HG03432 (cell line): ENCODE measurements around the gene DNMT3A.
A peak's percentile ranks its signal among the peaks of the same experiment; 100 is the strongest.

Experiments used
- ATAC-seq: cut with Tn5 transposase; IDR thresholded peaks from one replicate; pipeline ENCODE4 v1.9.1; 2021; ENCODE audit warnings: mild to moderate bottlenecking, moderate library complexity; ENCODE audit not compliant: unreplicated experiment

Gene DNMT3A

DNA sequence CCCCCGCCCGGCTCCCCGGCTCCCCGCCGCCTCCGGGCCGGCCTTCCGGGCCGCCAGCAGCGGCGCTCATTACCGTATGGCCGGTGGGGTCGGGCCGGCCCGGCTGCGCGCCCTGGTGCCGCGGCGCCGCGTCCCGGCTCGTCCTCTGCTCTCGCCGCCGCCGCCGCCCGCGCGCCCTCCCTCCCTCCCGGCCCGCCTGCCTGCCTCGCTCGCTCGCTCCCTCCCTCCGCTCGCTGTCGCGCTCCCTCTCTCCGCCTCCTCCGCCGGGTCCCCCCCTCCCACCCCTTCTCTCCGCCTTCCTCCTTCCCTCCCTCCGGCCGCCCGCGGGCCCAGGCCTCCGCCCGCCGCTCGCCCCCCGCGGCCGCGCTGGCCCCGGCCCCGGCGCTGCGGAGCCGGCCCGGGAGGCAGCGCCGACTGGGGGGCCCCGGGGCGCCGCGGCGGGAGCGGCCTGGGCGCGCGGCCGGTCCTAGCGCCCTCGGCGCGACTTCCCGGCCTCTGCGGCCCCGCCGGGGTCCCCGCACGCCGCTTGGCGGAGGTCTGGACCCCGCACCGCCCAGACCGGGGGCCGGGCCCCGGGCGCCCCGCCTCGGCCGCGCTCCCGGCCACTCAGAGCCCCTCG lies at the start of gene DNMT3A:
Gene DNMT3A, minus strand, starts transcription at position 173 of the 619 bp plus-strand sequence. CDS start 27,941 bp downstream, outside the sequence.
- peak; percentile 31 for ATAC-seq

DNA sequence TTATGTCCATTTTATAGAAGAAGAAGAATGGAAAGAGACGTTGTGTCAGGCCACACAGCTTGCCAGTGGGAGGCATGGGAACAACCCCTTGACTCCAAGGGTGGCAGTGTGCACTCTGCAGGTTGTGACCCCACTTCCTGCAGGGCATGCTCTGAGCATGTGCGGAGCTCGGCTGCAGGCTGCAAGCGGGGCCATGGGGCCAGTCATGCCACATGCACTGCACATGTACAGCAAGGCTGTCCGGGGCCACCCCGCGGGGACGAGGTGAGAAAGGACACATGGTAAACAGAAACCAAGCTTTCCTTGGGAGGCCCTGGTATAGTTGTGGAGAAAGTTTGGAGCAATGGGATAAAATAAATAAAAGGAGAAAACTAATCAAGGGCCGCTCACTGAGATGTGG lies 47.4 kb upstream of the DNMT3A start:
- ATAC-seq: no peak

DNA sequence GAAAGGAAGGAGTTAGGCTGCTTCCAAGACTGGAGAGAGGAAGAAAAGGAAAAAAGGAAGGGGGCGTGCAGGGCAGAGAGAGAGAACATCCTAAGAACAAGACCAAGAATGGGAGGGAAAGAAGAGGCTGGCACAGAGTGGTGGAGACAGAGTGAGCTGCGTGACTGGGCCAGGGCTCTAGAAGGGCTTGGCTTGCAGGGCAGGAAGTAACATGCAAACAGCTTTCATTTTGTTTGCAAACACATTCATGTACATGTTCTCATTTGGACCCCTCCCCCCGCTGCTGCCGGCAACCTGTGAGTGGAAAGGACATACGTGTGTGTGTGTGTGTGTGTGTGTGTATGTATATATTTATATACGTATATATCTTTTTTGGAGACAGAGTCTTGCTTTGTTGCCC lies 46.8 kb upstream of the DNMT3A start:
- no peak for ATAC-seq

DNA sequence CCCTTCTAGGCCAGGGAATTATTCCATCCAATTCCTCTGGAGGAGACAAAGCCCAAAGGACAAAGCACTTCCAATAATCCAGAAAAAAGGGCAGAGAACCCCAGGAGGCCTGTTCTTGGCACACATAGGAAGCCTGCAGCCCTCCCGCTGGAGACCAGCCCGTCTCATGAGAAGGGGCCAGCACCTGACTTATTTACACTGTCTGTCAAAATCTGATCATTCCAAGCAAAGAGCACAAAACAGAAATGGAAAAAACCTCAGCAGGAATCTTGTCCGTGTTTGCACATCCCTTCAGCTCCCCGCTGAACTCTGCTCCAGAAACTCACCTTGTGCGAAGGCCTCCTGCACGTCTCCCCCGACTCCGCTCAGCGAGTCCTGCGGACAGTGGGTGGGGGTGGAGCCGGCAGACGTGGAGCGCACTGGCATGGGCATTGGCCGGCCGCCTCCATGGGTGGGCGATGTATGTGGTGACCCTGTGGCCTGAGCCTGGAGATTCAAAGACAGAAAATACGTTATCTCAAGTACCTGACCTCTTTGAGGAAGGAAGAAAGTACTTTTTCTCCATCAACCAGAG lies 46.2 kb upstream of the DNMT3A start:
- ATAC-seq: no peak

DNA sequence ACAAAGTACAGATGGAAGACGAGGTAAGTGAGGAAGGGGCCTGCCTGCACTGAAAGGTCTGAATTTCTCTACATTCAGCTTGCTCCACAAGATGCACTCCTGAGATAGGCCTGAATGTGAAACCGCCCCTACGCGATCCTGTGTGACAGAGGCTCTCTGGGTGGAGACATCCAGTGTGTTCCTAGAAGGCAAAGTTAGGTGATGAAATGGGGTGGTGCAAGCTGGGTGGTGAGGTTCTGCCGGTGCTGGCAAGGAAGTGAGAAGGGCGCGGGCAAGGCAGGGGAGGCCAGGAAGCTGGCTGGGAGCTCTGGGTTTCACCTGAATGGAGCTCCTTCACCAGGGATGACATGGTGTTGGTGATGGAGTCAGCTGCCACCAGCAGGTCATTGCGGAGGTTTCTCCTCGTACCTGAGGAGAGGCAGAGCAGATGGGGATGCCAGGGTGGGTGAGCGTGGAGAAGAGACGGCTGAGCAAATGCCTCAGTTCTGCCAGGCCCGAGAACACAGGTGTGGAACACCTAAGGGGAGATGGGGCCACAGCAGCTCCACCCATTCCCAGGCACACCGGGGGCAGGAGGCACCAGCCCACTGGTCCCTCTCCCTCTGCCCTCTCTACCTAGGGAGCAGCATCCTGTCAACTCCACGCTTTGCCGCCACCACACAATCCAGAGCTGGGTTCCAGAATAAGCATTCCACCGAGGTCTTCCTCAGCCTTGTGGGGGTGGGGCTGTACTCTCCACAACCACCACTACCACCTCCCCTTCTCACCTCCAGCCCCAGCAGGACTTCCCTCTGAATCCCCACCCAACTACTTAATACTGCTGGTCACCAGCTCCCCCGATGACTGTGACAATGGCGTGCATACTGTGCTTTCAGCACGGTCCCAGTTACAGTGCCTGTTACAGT lies 45.5 kb upstream of the DNMT3A start:
- no peak for ATAC-seq

DNA sequence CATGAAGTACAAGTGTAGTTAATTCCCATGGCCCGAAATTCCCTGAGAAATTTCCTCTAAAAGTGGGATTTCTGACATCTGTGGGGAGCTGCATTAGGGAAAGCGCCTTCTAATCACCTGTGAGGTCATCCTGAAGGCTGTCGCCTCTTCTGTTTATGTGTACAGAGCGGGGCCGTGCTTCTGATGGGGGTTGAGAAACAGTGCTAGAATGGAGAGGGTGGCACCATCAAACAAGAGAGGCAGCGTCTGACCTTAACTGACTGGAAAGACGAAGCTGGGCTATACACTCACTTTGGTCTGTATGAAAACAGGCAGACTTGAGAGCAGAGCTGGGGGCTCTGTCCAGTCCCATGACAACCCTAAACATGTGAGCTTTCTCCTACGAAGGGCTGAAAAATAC lies 44.2 kb upstream of the DNMT3A start:
- ATAC-seq: no peak

DNA sequence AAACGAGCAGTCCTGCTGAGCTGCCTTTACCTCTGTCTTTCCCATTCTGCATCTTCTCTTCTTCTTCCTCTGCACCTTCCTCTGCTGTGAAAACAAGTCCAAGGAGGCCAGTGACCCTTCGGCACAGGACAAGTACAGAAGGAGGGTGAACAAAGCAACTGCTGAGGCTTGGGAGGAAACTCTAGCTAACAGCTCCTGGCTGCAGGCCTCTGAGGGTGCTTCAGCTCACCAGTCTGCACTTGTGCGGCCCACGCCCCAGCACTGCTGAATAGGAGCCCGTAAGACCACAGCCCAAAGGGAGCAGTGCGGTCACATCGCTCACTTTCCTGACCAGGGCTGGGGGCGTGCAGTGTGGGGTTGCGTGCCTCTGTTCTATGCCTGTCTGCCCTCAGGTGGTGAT lies 42.1 kb upstream of the DNMT3A start:
- no peak for ATAC-seq

DNA sequence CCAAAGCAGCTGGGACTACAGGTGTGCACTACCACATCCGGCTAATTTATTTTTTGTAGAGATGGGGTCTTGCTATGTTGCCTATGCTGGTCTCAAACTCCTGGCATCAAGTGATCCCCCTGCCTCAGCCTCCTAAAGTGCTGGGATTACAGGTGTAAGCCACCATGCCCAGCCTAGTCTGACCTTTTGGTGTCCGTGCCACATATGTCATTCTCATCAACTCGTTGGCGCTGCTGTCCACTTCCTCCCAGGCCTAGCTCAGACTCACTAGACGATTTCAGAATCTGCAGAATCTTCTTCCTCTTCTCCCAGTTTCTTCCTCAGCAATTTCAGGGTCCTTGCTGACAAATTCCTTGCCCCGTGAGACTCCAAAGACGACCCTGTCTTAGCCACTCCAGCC lies 39.8 kb upstream of the DNMT3A start:
- no peak for ATAC-seq

DNA sequence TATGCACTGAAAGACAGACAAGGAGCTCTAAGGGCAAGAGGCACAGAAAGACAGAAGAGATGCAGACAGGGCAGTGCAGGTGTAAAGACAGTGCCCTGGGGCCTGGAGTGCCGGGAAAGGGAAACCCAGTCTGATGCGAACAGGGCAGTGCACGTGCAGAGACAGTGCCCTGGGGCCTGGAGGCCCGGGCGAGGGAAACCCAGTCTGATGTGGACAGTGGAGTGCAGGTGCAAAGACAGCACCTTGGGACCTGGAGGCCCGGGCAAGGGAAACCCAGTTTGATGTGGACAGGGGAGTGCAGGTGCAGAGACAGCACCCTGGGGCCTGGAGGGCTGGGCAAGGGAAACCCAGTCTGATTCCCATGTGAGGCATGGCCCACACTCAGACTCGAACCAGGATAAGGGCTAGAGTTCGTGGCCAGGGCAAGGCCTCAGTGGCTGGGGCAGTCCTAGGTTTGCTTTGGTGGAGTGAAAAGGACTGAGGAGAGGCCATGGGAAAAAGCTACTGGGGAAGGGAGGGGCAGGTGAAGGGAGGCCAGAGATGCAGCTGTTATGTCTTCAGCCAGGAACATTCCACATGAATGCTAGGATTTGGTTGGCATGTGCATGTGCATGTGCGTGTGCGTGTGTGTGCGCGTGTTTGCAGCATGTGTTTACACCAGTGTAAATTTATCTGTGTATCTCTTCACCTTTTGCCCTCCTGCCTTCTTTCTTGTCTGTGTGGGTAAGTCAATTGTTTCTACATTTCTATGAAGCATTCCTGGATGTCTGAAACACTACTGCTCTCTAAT lies 39.1 kb upstream of the DNMT3A start:
- no peak for ATAC-seq

DNA sequence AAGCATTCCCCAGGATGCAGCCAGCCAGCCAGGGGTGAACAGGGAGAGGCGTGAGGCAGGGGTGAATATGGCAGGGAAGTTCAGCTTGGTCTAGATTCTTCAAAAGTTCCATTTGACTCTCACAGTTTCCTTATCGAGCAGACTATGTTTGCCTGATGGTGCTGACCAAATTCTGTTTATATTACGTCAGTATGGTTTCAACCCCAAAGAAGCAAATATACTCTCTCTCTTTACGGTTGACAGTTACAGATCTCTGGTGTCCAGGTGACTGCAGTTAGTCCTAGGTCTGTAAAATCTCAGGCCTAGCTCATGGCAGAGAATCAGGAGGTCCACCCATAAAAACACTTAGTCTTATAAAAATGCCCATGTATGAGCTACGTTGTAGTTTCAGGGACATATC lies 38.3 kb upstream of the DNMT3A start:
- ATAC-seq: no peak

DNA sequence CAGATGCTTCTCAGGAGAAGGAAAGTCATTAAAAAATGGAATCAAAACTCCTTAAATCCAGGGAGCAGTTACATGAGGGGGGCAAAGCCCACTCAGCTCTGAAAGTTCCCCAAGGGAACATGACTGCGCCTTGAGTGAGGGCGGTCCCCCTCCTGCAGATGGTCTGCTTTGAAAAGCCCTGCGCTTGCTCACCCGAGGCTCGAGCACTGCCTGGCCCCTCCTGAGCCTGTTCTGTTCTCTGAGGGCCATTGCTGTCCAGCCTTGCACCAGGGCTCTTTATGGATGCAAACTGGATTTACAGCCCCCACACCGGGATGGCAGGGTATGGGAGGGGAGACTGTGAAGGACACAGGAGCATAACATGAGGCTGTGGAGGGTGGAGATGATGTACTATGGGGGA lies 37.8 kb upstream of the DNMT3A start:
- no peak for ATAC-seq

DNA sequence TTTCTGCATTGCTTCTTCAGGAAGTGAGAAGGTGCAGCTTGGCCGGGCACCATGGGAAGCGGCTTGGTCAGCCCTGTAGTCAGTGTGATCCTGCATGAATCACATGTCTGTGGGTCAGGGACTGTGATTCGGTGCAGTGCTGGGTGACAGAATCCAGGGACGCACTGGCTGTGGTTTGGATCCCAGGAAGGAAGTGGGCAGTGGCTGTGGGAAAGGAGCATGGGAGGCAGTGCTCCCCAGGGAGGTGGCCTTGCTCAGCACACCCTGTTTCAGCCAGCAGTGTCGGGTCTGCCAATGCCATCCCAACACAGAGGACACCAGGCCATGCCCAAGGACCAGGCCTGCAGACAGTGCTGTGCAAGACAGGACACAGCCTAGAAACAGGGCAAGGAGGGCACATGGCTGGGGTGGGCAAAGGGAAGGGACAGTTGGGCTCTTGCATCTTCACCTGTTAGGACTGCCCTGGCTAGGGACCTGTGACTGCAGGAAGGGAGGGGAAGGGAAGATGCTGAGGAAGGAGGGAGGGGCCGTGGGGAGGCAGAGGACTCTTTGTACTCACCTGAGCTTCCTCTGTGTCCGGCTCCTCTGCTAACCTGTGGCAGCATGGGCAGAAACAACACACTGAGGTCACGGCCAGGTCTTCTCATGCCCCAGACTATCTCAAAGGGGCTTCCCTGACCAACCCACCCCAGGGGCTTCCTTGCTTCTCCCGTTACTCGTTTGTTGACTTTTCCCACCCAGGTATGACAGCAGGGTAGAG lies 37.2 kb upstream of the DNMT3A start:
- ATAC-seq: no peak

DNA sequence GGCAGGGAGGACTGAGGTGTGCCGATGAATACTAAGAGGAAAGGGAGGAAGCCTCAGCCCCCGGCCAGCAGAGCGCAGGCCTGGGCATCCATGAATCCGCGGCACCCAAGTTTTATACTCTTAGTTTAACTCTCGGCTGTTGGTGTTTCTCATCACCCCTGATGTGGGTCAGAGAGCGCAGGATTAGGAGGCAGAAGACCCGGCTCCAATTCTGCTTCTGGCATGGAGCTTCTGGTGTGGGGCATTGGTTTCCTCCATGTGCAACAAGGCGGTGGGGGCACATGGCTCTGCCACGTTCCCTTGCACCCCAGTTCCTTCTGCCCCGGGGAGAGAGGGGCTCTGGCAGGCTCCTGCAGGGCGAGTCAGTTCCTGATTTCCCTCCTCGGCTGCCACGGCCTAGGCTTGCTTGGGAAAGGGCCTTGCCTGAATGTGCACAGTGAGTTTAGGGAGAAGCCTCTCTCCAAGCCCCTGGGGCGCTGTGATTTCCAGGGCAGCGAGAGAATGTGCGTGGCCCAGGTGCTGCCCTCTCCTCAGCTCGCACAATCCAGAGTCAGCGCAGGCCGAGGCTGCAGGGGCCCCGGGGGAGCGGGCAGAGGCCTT lies 36.2 kb upstream of the DNMT3A start:
- ATAC-seq: no peak

DNA sequence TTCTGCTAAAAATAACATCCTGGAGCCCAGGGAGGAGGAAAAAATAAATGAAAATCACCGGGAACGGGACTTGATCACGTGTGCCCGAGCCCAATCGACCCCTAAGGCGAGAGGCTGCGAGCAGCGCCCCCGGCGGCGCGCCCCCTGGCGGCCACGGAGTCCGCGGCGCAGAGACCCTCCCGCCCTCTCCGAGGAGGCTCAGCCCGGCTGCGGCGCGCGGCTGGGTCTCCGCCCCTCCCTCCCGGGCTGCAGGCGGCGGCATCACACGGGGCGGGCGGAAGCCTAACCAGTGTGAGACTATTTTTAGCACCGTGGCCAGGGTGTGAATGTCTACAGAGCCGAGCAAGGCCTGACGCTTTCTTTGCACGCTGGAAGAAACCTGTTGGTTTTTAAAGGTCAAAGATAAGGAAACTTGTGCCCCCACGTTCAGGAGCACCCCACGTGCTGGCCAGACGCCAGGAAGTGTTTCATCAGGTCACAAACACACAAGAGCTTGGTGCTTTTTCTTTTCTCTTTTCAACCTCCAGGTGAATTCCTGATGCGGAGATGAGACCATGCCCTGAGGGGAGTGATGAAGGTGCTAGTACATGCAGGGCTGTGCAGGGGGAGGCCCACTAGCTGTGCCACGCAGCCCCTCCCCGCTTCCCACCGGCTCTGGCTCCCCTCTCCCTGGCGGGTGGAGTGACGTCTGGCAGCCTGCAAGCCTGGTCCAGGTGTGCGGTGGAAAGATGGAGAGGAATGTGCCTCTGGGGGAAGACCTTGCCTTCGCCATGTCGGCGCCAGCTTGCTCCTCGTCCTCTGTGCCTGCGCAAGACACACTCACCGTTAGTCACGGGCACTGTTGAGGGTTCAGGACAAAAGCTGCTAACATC lies 35.3 kb upstream of the DNMT3A start:
- peak; percentile 98 for ATAC-seq

DNA sequence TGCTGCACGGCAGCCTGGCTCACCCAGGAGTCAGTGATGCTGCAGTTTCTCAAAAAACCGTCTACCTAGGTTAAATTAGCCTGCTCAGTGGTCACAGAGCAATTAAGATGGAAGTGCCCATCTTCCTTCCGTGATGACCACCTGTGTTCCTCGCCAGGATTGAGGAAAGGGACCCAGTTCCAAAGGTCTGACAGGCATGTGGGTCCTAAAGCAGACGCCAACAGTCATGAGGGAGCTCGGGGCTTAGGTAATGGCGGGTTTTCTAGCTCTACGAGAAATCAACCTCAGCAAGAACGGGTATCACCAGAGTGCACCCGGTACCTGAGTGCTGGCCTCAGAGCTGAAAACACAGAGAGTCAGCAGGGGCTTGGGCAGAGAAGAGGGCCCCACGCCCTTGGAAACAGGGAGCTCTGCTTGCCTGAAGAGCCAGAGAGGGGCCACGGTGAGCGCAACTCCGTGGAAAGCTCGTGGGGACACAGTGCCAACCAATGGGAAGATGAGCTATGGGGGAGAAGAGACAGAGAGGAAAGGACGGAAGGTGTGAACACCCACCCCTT lies 34.3 kb upstream of the DNMT3A start:
- ATAC-seq: peak; percentile 2

DNA sequence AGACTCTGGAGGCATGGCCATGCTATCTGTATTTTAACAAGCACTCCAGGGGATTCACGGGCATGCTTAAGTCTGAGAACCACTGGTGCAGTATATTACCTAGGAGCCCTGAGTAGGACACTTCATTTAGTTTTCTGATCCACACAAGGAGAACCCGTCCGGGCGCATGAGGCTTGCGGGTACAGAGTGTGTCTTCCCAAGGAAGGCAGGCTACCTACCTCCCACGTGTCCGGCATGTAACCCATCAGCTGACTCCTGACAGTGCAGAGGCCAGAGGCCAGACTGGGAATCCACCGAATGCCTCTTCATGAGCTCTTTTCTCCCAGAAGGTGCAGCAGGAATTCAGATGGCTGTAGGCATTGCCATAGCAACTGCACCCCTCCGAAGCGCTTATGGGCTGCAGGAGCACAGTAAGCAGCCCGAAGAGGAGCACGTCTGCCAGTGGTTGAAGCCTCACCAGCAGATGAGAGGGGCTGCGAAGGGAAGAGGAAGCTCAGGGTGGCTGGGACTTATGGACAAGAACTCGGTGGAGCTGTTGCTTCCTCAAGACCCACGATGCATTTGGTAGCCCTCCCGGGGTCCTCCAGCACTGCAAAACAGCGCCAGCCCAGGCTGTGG lies 33.8 kb upstream of the DNMT3A start:
- ATAC-seq: no peak

DNA sequence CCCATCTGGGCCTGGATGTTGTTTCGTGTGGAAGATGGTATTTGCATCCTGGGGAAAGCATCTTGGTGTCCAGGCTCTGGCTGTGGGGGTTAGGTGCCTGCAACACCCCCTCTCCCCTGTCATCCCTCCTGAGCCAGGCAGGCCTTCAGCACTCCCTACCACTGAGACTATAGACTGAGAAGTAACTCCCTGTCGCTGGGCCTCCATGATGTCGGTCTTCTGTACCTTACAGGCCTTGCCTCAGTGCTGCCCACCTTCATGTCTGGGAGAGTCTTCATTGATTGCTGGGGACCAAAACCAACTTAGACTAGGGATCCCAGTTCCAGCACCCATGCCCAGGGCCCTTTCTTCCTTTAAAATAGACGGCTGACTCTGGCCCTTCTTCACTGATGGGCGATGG lies 33.1 kb upstream of the DNMT3A start:
- no peak for ATAC-seq

DNA sequence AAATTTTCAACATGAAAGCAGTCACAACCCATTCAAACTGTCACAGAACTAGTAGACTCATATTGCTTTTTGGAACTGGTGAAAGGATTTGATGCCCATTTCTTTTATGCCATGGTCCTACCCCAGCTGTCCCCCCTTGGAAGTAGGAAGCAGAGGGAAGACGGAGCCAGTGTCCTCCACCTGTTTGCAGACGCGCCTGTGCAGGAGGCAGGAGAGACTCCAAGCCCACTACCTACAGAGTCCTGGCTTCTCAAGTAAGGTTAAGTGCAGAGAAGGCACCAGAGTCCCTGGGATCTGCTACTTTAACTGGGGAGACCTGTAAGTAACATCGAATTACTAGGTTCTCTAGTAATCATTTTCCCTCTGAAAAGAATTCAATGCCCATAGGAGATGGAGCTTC lies 32.7 kb upstream of the DNMT3A start:
- ATAC-seq: no peak
